Activated CD4-positive, alpha-beta T cell treated with anti-CD3 and anti-CD28 coated beads, Interleukin-2, amount 50 U/mL, for 16 hours (primary cell): ENCODE measurements around the gene BDKRB2.
A peak's percentile ranks its signal among the peaks of the same experiment; 100 is the strongest.

Experiments
- DNase-seq: peaks from one replicate; pipeline ENCODE4 v3.0.0-alpha.2; 2020

Gene BDKRB2

GRCh38 chr14:96274122-96274521 lies 69.5 kb downstream of the BDKRB2 start:
- no peak for DNase-seq

GRCh38 chr14:96274543-96274942 lies 69.9 kb downstream of the BDKRB2 start:
- DNase-seq = no peak

GRCh38 chr14:96275177-96276112 lies 70.8 kb downstream of the BDKRB2 start:
- DNase-seq = peak; percentile 63

- no peak for DNase-seq
These were observed 73.3 kb downstream of the BDKRB2 start for GRCh38 chr14:96277890-96278289.

- no peak for DNase-seq
These were observed 74.9 kb downstream of the BDKRB2 start for GRCh38 chr14:96279564-96279963.

GRCh38 chr14:96280104-96280503 lies 75.5 kb downstream of the BDKRB2 start:
- DNase-seq = no peak

GRCh38 chr14:96281486-96281885 lies 76.8 kb downstream of the BDKRB2 start:
- no peak for DNase-seq

GRCh38 chr14:96284008-96284407 lies 79.4 kb downstream of the BDKRB2 start:
- DNase-seq = no peak

- no peak for DNase-seq
These were observed 79.8 kb downstream of the BDKRB2 start for GRCh38 chr14:96284430-96284829.

GRCh38 chr14:96285667-96286066 lies 81.0 kb downstream of the BDKRB2 start:
- DNase-seq = no peak

GRCh38 chr14:96286251-96286650 lies 81.6 kb downstream of the BDKRB2 start:
- DNase-seq = no peak

GRCh38 chr14:96287856-96288255 lies 83.2 kb downstream of the BDKRB2 start:
- DNase-seq = no peak
